ENCODE measurements around the gene P3H3. TPM values are rescaled to one million over a fixed set of nuclear protein-coding genes. Genes with fewer than 3 reads are reported as not detected.

The P3H3 gene
- total and polyA plus RNA-seq, 2 experiments from 2014 or later: 16.4 to 38.2 TPM

DNA sequence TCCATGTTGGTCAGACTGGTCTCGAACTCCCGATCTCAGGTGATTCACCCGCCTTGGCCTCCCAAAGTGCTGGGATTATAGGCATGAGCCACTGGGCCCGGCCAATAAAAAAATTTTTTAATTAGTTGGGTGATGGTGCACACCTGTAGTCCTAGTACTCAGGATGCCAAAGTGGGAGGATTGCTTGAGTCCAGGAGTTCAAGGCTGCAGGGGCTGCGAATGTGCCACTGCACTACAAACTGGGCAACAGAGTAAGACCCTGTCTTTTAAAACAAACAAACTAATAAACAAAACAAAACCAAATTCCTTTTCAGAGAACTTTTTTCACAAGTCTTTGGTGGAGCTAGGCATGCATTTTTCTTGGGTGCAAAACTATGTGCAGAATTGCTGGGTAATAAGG, 55.0 kb downstream of the P3H3 start (continued):
- TF ChIP-seq ZNF462 (CRISPR knock-in tag; IDR thresholded peaks at IDR 0.05) (no peak), CTCF (conservative IDR thresholded peaks at IDR 0.05; ENCODE audit: low read depth in 2 of 2) (no peak), ZNF331 (CRISPR knock-in tag; IDR thresholded peaks at IDR 0.05; ENCODE audit: low read depth) (no peak)

GRCh38 chr12:6883683-6884082, 55.5 kb downstream of the P3H3 start:
- H3K4me3 Mint-ChIP-seq: no peak overlapping the region
- H3K36me3 Mint-ChIP-seq (ENCODE audit: low read depth): 0 out of 3 replicates have a peak, but pooled peaks cover 4% of the 10 kb centered on the region
- TF ChIP-seq CREB1 (CRISPR knock-in tag; IDR thresholded peaks at IDR 0.05; ENCODE audit: low read depth): no peak
- no peak for TF ChIP-seq ZNF114 (CRISPR knock-in tag; IDR thresholded peaks at IDR 0.05)
- TF ChIP-seq ZNF462 (CRISPR knock-in tag; IDR thresholded peaks at IDR 0.05): no peak
- Histone ChIP-seq H3K4me3 (no peak overlapping the region), H2AFZ (no peak overlapping the region), H3K36me3 (ENCODE audit: insufficient read depth) (no peaks in the 10 kb centered on the region), H4K20me1 (replicated peaks; ENCODE audit: insufficient read depth) (no peaks in the 10 kb centered on the region), H3K4me2 (no peak overlapping the region), H3K79me2 (replicated peaks; ENCODE audit: insufficient read depth) (no peaks in the 10 kb centered on the region), H3K9me2 (ENCODE audit: insufficient read depth) (no peaks in the 10 kb centered on the region), H3K27me3 (ENCODE audit: insufficient read depth) (no peaks in the 10 kb centered on the region), H3K27ac (ENCODE audit: low read depth) (no peak overlapping the region), H3K4me1 (ENCODE audit: insufficient read depth) (peaks cover 36% of the 10 kb centered on the region), H3F3A (replicated peaks; ENCODE audit: low read depth) (peaks cover 20% of the 10 kb centered on the region)
- no peak for ATAC-seq
- peaks cover 24% of the 10 kb centered on the region for H3K4me1 Mint-ChIP-seq
- H3K27ac Mint-ChIP-seq: no peak overlapping the region
- no peaks in the 10 kb centered on the region for H3K9me3 Mint-ChIP-seq
- peaks cover 15% of the 10 kb centered on the region for H3K27me3 Mint-ChIP-seq (ENCODE audit: insufficient read depth, low read depth, poor library complexity)
- no peak for DNase-seq (ENCODE audit: low spot score)
